ENCODE measurements around the gene CELSR1. TPM values are rescaled to one million over a fixed set of nuclear protein-coding genes. Genes with fewer than 3 reads are reported as not detected.

The CELSR1 gene
- polyA plus RNA-seq, 4 donors: 4.4 to 27.6 (median 24.8) TPM

DNA sequence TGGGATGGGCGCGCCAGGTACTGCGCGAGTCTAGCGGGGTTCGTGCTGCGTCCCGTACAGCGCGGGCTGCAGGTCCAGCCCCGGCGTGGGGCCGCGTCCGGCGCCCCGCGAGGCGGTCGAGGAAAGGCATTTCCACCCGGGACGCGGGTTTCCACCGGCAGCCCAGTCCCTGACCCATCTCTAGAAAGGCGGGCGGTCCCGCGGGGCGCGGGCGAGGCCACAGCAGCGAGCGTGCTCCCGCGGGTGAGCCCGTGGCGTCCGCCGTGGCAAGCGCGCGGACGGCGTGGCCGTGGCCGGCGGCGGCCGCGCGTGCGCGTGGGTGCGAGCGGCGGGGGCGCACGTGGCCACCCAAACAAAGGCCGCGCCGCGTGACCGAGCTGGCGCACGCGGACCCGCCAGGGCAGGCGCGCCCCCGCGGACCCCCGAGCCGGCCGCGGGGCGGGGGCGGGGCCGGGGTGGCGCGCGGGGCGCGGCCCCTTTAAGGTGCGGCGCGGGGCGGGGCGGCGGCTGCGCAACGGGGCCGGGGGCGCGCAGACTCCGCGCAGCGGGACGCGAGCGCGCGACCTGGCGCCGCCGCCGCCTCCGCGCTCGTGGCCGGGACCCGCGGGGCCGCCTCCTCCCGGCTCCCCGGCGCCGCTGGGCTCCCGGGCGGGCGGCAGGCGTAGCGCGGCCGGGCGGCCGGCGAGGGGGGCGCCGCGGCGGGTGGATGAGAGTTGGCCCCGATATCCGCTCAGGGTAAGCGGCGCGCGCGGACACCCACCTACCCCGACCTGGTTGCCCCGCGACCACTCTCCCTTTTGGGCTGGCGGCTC, 39.3 kb upstream of the CELSR1 start:
- no peak for DNase-seq (ENCODE audit: low read depth in 4 of 4, low spot score in 3 of 4)

DNA sequence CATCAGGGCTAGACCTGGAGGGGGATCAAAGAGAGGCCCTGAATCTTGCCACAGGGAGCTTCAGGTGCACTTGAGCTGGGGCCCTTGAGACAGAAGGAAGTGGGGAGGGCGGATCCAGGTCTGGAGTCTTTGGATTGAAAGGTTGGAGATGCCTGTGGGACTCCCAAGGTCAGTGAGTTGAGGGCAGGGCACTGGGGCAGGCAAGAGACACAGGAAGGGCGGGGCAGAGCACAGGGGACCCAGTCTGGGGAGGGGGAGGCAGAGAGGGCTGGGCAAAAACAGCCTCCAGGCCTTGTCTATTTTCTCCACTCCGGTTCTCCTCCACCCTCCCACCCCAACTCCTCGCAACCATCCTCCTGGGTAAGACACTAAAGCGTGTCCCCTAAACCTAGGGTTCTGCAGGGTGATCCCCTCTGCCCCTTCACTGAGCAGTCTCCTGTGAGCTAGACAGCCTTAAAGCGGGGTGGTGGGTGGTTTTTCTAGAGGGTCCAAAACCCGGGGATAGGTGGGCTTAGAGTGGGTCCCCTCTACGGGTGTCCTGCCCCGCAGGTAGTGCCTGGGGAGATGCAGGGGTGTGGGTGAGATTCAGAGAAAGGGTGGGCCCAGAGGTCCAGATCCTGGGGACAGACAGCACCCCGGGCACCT, 38.6 kb upstream of the CELSR1 start:
- DNase-seq (ENCODE audit: low read depth in 4 of 4, low spot score in 3 of 4): no peak

DNA sequence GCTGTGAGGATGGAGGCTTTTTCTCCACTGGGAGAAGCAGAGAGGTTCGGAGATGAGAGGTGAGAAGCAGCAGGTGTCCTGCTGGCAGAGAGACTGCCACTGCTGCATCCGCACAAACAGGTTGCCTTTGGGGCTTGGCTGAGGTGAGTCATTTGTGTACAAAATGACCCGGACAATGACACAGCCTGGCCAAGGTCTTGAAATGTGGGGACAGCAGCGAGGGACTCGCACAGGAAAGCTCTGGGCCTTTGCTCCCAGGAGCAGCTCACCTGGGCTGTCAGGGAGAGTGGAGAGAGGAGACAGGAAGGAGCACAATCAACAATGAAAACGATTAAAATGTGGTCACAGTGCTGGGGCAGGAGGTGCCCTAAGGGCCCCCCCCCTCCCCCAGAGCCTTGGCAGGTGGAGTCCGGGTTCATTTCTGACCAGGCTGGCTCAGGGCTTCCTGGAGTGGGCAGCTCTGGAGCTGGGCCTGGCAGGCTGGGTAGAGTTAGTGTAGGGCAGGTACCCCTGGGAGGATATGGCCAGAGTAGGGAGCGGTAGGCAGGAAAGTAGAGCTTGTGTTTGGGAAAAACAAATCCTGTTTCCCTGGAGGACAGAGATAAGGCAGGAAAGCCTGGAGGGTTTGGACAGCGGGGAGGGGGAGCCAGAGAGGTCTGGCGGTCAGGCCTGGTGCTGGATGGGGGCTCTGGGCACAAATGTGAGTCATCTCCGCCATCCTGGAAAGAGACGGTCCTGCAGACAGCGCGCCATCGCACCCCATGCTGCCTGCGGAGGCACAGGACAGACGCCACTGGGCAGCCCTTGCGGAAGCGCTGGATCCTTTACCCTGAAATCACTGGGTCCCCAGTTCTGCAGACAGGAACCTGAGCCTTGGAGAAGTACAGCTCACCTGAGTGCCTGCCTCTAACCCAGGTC, 37.8 kb upstream of the CELSR1 start:
- no peak for DNase-seq (ENCODE audit: low read depth in 4 of 4, low spot score in 3 of 4)

DNA sequence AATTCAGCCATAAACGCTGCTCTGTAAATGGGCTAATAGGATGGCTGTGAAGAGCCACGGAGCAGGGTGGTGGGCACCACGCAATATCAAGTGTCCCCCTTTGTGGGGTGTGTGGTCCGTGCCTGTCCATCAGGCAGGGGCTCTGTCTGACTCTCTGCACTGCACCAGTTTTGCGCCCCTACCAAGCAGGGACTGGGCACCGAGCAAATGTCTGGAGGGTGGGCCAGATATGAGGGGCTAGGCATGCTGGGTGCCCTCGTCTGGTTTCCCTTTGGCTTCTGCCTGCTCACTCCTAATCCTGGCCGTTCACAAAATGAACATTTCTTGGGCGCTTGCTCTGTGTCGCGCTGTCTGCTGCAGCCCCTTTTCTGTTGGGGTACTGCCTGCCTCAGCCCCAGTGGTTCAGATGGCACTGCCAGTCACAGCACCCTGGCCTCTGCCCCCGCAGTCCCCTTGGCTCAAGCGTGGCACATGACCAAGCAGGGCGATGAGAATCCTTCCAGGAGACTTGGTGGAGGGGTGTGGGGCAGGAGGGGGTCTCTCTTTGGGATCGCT, 37.1 kb upstream of the CELSR1 start:
- DNase-seq (ENCODE audit: low read depth in 4 of 4, low spot score in 3 of 4): no peak

DNA sequence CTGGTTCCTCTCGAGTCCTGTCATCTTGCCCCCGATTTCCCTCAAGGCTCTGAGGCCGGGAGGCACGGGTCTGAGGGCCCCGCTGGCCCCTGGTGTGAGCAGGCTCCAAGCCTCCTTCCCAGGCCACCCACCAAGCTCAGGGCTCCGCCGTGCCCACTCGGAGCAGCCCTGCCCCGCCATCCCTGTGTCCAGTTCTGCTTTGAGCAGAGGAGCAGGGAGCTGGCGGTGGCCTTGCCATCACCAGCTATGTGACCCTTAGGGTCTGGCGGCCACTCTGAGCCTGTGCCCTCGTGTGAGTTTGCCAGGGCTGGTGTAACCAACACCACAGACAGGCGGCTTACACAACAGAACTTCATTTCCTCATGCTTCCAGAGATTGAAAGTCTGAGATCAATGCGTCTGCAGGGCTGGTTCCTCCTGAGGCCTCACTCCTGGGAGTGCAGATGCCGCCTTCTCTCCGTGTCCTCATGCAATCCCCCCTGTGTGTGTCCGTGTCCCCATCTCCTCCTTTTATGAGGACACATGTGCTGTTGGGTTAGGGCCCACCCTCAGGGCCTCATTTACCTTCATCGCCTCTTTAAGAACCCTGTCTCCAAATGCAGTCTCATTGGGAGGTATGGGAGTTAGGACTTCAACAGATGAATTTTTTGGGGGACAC, 36.5 kb upstream of the CELSR1 start:
- no peak for DNase-seq (ENCODE audit: low read depth in 4 of 4, low spot score in 3 of 4)

DNA sequence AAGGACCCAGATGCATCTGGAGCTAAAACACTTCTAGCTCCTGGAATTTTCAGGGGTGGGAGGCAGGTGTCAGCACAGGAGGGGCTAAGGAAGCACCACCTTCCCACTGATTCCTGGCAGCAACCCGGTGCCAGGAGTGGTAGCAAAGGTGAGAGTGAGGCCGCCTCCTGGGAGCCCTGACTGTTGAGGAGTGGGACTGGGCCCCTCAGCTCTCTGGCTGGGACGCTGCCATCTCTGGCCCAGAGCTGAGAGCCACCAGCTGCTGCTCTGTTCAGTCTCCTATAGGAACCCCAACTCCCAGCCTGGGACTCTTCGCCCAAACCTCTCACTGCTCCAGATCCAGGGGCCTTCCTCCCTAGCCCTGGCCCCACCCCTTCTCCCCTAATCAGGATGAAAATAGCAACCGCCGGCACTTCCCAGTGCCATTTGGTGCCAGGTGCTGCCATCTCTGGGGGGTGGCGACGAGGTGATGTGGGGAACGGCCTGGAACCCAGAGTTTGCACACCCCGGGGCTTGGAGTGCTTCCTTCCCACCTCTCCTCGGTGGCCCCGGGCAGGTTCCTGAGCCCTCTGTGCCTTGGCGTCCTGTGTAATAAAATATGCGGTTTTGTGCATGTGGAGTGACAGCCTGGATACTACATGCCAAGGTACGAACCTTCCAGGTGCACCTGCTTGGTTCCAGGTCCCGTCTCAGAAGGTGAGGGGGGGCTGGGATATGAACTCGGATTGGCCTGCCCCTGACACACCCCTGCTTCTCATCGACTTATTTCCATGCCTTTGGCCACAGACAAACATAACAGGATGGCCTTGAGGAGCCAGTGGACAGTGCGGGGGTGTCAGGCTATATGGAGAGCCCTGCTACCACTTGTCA, 35.7 kb upstream of the CELSR1 start:
- no peak for DNase-seq (ENCODE audit: low read depth in 4 of 4, low spot score in 3 of 4)

DNA sequence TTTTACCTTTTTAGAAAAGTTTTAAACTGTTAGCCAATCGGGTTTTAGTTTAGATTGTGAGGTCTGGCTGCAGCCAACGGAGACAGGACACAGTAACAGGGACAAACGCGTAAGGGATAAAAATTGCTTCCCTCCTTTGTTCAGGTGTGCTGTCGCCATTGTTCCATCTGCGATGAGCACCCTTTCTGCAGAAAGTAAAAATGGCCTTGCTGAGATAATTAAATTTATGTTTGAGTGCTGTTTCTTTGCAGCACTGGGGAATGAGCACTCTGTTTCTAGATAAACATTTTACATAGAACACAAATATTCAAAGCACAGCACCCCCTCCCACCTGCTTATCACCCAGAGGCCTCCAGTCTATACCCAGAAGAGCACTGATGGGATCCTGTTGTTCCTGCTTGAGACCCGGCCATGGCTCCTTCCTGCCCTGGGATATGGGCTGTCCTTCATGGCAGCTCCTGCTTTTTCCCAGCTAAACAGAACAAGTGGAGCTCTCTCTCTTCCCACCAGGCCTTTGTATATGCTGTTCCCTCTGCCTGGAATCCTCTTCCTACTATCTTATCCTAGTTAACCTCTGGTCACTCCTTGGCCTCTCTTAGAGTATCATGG, 34.3 kb upstream of the CELSR1 start:
- no peak for DNase-seq (ENCODE audit: low read depth in 4 of 4, low spot score in 3 of 4)

DNA sequence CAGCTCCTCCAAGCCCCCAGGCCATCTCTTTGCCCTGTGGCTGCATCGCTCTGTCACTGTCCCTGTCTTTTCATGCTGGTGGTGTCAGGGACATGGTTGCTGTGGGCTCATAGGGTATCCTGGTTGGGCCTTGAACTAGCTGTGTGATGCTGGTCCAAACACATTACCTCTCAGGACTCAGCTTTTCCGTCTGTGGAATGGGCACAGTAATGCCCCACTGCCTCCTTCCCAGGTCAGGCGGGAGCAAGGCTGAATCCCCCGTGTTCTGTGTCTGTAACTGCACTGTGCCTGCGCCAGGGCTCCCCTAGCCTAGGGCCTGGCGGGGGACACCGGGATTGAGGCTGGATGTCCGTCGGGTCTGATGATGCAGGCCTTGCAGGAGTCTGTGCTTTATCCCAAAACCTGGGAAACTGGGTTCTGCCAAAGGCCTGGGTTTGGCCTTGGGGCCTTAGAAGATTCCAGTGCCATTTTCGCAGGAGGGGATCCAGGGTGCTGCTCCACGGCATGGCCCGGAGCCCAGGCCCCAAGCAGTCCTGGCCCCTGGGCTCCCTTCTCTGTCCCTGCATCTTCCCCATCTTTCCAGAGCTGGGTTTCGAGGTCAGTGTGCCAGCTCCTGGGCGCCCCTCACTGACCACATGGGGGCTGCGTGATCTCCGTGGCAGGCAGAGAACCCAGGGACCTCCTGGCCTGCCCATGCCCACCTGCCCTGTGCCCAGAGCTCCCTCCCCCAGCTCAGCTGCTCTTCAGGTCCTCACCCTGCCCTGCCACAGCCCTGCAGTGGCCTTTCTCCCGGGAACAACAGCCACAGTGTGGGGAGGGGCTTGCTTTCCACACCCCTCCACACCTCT, 32.7 kb upstream of the CELSR1 start:
- no peak for DNase-seq (ENCODE audit: low read depth in 4 of 4, low spot score in 3 of 4)

DNA sequence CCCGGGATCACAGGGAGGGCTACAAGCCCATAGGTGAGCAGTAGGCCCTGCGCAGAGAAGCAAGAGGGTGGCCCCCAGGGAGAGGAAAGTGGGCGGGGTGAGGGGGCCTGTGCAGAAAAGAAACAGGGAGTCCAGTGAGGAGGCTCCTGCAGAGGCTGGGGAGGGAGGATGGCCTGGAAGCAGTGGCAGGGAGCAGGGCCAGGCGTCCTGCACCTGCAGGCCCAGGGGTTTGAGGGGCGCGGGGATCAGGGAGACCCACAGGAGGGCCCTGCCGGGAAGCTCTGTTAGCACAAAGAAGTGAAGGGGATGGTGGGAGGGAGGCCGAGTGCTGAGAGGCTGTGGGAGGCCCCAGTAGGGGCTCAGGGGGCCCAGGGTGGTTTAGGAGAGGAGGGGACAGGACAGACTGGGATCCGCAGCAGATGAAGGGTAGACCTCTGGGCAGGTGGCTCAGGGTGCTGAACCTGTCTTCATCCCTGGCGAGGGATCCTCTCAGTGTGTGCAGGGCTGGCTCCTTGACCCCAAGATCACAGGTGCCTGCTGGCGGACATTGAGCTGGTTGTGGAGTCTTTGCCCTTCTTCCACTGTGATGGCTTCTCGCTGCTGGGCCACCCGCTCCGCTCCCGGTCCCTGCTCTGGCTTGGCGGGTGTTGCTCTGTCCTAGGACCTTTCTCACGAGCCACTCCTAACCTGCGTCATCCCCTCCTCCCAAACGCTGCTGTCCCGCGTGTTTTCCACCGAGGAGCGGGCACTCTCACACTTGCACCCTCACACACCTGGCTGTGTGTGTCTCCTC, 31.8 kb upstream of the CELSR1 start:
- no peak for DNase-seq (ENCODE audit: low read depth in 4 of 4, low spot score in 3 of 4)

DNA sequence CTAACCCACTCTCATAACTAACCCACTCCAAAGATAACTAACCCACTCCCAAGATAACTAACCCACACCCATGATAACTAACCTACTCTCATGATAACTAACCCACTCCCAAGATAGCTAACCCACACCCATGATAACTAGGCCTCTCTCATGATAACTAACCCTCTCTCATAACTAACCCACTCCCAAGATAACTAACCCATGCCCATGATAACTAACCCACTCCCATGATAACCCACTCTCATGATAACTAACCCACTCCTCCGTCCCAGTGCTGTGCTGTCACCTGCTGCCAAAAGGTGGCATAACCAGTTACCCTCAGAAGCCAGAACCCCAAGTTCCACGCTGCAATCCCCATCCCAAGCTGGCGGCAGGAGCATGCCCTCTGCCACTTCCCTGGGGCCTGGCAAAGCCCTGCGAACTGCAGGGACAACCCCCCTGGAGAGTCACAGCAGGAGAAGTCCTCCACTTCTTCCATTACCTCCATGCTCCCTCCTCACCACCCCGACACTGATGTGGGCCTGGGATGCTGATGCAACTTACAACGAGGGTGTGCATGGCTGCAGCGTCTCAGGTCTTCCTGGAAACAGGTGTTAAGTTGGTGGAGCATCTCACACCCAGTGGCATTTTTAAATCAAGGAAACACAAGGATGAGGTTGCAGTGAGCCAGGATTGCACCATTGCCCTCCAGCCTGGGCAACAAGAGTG, 30.8 kb upstream of the CELSR1 start:
- DNase-seq (ENCODE audit: low read depth in 4 of 4, low spot score in 3 of 4): no peak

DNA sequence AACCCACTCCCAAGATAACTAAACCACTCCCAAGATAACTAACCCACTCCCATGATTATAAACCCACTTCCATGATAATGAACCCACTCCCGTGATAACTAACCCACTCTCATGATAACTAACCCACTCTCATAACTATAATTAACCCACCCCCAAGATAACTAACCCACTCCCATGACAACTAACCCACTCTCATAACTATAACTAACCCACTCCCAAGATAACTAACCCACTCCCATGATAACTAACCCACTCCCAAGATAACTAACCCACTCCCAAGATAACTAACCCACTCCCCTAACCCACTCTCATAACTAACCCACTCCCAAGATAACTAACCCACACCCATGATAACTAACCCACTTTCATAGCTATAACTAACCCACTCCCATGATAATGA, 30.1 kb upstream of the CELSR1 start:
- DNase-seq (ENCODE audit: low read depth in 4 of 4, low spot score in 3 of 4): no peak

DNA sequence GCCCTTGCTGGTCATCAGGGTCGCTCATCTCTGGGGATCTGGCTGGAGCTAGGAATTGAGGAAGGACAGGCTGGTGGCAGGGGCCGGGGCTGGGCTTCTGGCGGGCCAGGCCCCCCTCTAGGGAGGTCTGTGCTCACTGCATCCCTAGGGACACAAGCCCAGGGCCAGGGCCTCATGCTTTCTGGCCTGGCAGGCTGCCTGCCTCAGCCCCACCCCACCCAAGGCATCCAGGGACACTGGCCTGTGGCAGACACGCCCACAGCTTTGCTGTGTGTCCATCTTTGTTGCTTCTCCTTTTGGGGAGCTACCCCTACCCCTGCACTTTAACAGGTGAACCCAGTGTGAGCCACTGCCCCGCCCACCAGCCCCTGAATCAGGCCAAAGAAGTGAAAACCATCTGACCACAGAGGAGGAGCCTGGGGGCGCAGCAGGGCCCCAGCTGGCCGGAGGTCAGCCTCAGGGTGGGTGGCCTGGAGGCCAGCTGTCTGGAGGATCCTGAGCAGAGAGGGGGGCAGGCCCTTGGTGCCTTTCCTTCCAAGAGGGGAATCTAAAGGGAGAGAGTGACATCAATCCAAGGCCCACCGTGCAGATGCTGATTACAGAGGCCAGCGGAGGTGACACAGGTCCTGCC, 26.8 kb upstream of the CELSR1 start:
- no peak for DNase-seq (ENCODE audit: low read depth in 4 of 4, low spot score in 3 of 4)

DNA sequence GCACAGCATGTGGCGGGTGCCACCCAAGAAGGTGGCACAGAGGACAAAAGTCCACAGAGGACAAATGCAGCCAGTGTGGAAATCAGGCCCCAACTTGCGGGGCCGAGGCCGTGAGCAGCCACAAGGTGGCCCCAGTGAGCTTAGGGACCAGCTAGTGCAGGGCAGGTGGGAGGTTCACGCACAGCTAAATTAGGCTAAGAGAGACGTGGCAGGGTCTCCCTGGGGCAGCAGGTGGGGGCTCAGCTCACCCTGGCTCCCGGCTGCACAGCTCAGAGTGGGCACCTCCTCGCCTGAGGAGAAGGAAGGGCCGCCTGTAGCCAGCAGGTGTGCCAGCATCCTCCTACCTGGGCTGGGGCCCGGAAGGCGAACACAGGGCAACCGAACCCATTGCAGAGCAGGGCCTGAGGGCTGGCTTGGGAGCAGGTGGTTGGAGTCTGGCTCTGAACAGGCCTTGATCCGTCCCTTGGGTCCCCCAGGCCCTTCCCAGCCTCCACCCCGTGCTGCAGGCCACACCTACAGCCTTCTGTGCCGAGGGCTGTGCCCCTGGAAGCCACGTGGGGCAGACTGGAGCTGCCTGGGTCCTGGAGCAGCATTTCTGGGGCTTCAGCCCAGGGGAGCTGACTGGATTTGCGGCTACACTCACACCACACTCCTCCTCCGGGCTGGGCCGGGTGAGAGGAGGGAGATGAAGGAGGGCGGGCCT, 26.1 kb upstream of the CELSR1 start:
- DNase-seq (ENCODE audit: low read depth in 4 of 4, low spot score in 3 of 4): no peak

DNA sequence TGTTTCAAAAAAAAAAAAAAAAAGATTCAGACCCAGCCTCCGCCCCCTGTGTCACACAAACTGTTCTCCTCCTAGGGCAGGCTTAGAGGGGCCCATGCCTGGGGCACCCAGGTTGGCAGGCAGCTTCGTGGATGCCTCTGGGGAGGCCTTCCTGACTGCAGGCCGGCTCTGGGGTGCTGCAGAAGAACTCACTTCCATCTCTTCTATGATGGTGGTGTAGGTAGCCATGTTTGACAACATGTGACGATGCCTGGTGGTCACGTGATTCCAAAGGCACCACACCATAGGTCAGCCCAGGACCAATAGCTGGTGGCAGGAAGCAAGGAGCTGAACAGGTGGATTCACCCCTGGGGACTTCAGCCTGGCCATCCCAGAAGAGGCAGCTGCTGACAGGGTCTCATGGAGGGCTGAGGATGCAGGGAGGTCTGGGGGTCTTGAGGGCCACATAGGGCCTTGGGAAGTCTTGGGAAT, 24.1 kb upstream of the CELSR1 start:
- DNase-seq (ENCODE audit: low read depth in 4 of 4, low spot score in 3 of 4): no peak

DNA sequence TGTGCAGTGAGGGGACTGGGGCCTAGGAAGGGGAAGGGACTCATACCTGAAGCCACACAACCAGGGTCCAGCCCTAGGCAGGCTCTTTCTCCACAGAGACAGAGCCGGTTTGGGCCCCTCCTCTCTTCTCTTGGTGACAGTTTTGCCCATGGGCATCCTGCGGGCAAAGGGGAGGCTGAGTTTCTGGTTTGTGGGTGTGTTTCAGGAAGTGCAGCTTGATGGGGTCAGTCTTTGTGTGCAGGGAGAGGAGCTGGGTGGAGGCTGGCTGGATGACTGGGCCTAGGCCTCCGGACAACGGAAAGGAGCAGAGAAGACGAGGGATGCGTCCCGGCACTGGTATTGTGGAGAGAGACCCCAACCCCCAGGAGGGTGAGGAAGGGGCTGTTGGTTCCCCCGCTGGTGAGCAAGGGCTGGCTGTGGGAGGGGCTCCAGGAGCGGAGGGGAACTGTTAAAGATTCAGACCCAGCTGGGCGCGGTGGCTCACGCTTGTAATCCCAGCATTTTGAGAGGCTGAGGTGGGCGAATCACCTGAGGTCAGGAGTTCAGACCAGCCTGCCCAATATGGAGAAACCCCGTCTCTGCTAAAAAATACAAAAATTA, 23.4 kb upstream of the CELSR1 start:
- no peak for DNase-seq (ENCODE audit: low read depth in 4 of 4, low spot score in 3 of 4)

Data from left renal pelvis (tissue), 4 donors.